ENCODE data around the gene ARL17A. TPM values are rescaled to one million over a fixed set of nuclear protein-coding genes. Genes with fewer than 3 reads are reported as not detected.

Gene ARL17A
- 1 to 10 TPM; 3.4 to 6.0 TPM for total RNA-seq

DNA sequence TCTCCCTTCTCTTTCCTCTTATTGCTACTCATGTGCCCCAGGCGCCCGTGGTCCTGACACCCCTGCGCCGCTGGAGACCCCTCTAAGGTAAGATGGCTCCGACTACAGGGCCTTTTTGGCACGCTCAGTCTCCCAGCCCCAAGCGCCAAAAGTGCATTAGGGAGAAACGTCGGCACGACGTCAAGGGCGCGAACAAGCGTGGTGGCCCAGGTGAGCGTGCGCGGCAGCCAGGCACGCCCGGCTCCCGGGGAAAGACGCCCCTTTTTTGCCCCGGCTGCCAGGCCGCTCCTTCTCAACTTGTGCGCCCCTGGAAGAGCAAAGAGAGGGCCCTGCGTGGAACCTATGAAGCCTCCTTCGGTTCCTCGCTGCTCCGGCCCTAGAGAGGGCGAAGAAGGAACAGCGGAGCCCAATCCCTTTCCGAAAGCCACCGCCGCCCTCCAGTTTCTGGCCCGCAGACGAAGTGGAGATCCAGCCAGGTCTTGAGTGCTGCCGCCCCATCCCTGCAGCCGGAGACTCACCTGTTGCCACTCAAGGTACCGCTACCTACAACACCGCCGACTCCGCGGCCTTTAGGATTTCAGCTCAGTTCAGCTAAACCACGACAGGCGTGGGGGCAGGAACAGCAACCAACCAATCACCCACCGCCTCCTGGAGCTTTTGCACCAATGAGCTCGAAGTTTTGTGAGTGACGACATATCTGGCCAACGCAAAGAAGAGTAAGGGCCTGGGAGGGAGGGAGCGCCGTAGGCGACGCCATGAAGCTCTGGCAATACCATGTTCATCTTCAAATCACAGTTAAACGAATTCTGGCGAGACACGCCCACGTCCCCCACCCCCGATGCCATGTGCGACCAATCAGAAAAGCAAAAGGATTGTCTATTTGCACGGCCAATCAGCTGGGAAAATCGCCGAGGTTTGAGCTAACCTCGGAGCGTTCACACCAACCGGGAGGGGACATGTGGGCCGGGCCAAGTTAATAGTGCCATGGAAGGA is at the start of gene ARL17A:
ARL17A (minus strand) TSS at position 609 of the 993 bp plus-strand sequence. CDS start 3,369 bp downstream, outside the sequence.

DNA sequence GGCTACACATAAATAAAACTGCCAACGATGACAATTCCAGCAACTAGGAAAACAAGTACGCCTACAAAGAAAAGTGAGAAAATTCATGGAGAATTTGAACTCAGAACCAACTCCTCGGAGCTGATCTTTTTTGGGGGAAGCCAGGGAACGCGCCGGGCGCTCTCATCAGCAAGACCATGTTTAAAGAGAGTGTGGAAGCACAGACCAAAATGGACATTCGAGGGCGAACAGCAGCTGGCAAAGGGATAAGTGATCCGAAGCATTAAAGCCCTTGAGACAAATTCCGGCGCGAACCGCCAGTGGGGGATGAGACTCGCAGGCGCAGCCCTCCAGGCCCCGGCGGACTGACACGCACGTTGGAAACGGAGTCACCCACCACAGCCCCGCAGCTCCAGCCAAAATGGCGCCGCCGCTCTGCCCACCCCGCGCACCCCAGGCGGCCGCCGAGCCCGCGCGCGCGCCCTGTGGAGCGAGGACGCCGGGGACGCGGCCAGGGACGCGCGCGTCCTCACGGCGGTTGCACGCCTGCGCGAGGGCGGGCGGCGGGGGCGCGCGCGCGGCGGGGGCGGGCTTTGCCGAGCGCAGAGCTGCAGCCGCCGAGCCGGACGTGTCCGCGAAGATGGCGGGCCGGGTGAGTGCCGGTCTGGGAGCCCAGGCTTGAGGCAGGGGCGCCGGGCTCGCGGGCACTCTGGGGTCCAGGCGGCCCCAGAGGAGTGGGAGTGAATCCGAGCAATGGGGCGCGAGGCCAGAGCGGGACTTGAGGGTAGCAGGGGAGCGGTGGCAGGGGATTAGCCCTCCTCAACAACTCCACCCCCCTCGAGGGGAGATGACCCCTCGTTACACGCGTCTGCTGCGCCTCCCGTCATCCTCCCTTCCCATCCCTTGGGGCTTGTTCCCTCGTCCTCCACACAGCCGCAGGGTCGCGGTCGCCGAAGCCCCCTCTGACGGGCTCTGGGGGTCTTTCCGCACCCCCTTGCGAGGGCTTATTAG is 11.0 kb upstream of the ARL17A start, which contains the start of gene NSF:
NSF (plus strand) TSS at position 513 of the 990 bp plus-strand sequence; CDS start at position 620, 107 bp downstream.

DNA sequence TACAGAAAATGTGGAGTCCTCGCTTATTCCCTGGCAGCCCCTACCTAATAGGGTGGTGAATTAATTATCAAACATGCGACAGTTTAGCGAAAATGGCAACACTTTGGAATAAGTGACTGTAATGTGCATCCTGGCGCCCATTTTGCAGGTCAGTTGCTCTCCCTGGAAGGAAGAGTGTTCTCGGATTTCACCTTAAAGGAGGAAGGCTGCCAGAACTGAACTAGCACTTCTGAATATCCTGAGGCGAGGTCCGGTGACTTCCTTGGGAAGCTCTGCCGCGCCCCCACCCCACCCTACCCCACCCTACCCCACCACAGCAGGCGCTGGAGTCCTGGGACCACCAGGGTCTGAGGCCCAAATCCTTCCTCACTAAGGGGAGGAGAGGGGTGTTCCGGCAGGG is 67.3 kb downstream of the ARL17A start, which contains the start of gene LRRC37A2:
LRRC37A2 (plus strand) TSS at position 301 of the 400 bp plus-strand sequence. CDS start 245 bp downstream, outside the sequence.

Small RNAs within 50 kb of the gene (small RNA-seq; reads per million reads assigned to genes)
- 0 reads per million in 2 donors for gene RN7SL199P

Other genes with a start within 250 kb of the ARL17A start
- 1 to 10 TPM; 2.4 to 2.7 TPM for gene ARL17B, start 217.9 kb downstream of the ARL17A start, total RNA-seq
- gene LRRC37A2, start 67.2 kb downstream of the ARL17A start, total RNA-seq: 1 to 10 TPM; 3.7 to 4.5 TPM
- gene NSF, start 11.0 kb upstream of the ARL17A start, total RNA-seq: 10 to 100 TPM; 42.6 to 45.4 TPM
- under 1 TPM; 0.34 to 0.67 TPM for gene WNT3, start 239.0 kb upstream of the ARL17A start, total RNA-seq